Measurements from ENCODE around the gene CLEC1A.
A peak's percentile ranks its signal among the peaks of the same experiment; 100 is the strongest.

Gene CLEC1A

GRCh38 chr12:10068644-10069043 lies 30.1 kb downstream of the CLEC1A start:
- no peaks in the 10 kb centered on the region for H3K27me3 ChIP-seq
- no peaks in the 10 kb centered on the region for H3K36me3 ChIP-seq
- peak overlapping the region; percentile 44 to 46 for H3K4me3 ChIP-seq (ENCODE audit: low read depth in 1 of 2, low read length in 1 of 2)
- TF ChIP-seq CTCF (IDR thresholded peaks at IDR 0.05) = no peak
- H3K4me1 ChIP-seq (ENCODE audit: control insufficient read depth in 1 of 2, insufficient read depth in 1 of 2, low read depth in 1 of 2, low read length in 1 of 2) = peaks cover 67 to 69% of the 10 kb centered on the region in 2 experiments
- H3K9me3 ChIP-seq = no peaks in the 10 kb centered on the region
- peak overlapping the region; percentile 94 for H3K27ac ChIP-seq

DNA sequence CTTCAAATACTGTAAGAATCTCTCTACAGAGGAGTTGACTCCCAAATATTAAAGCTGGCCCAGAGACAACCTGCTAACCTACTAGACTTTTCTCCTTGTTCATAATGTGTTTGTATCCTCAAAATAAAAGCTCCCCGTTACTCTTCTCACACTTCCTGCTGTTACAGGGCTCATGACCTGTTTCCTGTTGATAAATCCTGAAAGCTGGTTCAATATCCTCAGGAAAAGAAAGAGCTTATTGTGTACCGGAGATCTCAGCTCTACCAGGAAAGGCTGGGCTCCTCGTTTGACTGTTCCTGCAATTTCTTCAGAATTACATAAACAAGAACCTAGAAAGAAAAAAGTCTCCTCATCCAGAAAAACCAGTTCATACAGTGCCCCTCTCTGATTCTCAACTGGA lies 30.8 kb downstream of the CLEC1A start:
- Histone ChIP-seq H3K4me1 (ENCODE audit: control insufficient read depth in 1 of 2, insufficient read depth in 1 of 2, low read depth in 1 of 2, low read length in 1 of 2) (peaks cover 67 to 69% of the 10 kb centered on the region in 2 experiments), H3K9me3 (no peaks in the 10 kb centered on the region), H3K27ac (peak overlapping the region; percentile 94), H3K36me3 (no peaks in the 10 kb centered on the region), H3K27me3 (no peaks in the 10 kb centered on the region), H3K4me3 (ENCODE audit: low read depth in 1 of 2, low read length in 1 of 2) (peak overlapping the region; percentile 44 to 46)
- TF ChIP-seq CTCF (IDR thresholded peaks at IDR 0.05) = no peak

GRCh38 chr12:10067264-10067663 lies 31.5 kb downstream of the CLEC1A start:
- no peaks in the 10 kb centered on the region for H3K27me3 ChIP-seq
- no peaks in the 10 kb centered on the region for H3K9me3 ChIP-seq
- H3K36me3 ChIP-seq = no peaks in the 10 kb centered on the region
- H3K4me1 ChIP-seq (ENCODE audit: control insufficient read depth in 1 of 2, insufficient read depth in 1 of 2, low read depth in 1 of 2, low read length in 1 of 2) = peaks cover 67 to 69% of the 10 kb centered on the region in 2 experiments
- peak overlapping the region; percentile 94 for H3K27ac ChIP-seq
- no peak for TF ChIP-seq CTCF (IDR thresholded peaks at IDR 0.05)
- H3K4me3 ChIP-seq (ENCODE audit: low read depth in 1 of 2, low read length in 1 of 2) = peak overlapping the region in 1 of 2 experiments; percentile 46

GRCh38 chr12:10065241-10065640 lies 33.5 kb downstream of the CLEC1A start:
- H3K36me3 ChIP-seq = no peaks in the 10 kb centered on the region
- TF ChIP-seq CTCF (IDR thresholded peaks at IDR 0.05) = no peak

DNA sequence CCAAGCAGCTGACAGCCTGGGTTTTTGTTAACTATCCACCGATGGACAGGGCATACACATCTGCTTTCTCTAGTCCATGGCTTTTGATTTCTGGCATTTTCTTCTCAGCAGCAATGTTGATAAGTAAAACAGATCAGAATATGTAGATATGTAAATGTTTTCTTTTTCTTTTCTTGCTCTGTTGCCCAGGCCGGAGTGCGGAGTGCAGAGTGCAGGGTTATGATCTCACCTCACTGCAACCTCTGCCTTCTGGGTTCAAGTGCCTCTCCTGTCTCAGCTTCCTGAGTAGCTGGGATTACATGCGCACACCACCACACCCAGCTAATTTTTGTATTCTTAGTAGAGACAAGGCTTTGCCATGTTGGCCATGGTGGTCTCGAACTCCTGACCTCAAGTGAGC lies 40.4 kb downstream of the CLEC1A start:
- H3K4me1 ChIP-seq (ENCODE audit: control insufficient read depth in 1 of 2, insufficient read depth in 1 of 2, low read depth in 1 of 2, low read length in 1 of 2) = peaks cover 0 to 3% of the 10 kb centered on the region in 2 experiments
- TF ChIP-seq CTCF (IDR thresholded peaks at IDR 0.05) = no peak
- H3K4me3 ChIP-seq (ENCODE audit: low read depth in 1 of 2, low read length in 1 of 2) = no peak overlapping the region
- H3K27ac ChIP-seq = no peak overlapping the region
- H3K9me3 ChIP-seq = no peaks in the 10 kb centered on the region
- H3K27me3 ChIP-seq = no peaks in the 10 kb centered on the region
- H3K36me3 ChIP-seq = no peaks in the 10 kb centered on the region

More at GRCh38 chr12:10065241-10065640, 33.5 kb downstream of the CLEC1A start:
- Histone ChIP-seq H3K4me1 (ENCODE audit: control insufficient read depth in 1 of 2, insufficient read depth in 1 of 2, low read depth in 1 of 2, low read length in 1 of 2) (peaks cover 56 to 58% of the 10 kb centered on the region in 2 experiments), H3K9me3 (no peaks in the 10 kb centered on the region), H3K4me3 (ENCODE audit: low read depth in 1 of 2, low read length in 1 of 2) (no peak overlapping the region), H3K27me3 (no peaks in the 10 kb centered on the region), H3K27ac (peak overlapping the region; percentile 94)

All from neutrophil (primary cell).